Heart left ventricle (tissue), 16 donors: ENCODE data around the gene LHFPL3. TPM values are rescaled to one million over a fixed set of nuclear protein-coding genes. Genes with fewer than 3 reads are reported as not detected.

Experiments
- ATAC-seq, 4 donors: fragments of 200-7000 bp; cut with Tn5 transposase; one replicate each; pipeline ENCODE4 v1.9.1; 2020 to 2022; ENCODE audit warnings: moderate library complexity in 4 of 4, mild to moderate bottlenecking in 3 of 4, moderate number of reproducible peaks in 1 of 4
- DNase-seq, 5 donors: peaks; one replicate each; pipeline ENCODE4 v3.0.0-alpha.2; 2020
- H3K27ac ChIP-seq, 12 donors: fragments of 200-600 bp; sonication (generic) in 4 of 12; one replicate each; pipeline versions ENCODE4 v1.5.0 to v1.8.0; 2016 to 2022; ENCODE audit warnings: mild to moderate bottlenecking in 2 of 12
- H3K27me3 ChIP-seq, 9 donors: fragments of 200-600 bp; sonication (generic) in 2 of 9; one replicate each; pipeline versions ENCODE4 v1.5.1 to v1.8.0; 2016 to 2022; ENCODE audit warnings: mild to moderate bottlenecking in 3 of 9
- H3K36me3 ChIP-seq, 9 donors: fragments of 200-600 bp; sonication (generic) in 2 of 9; one replicate each; pipeline versions ENCODE4 v1.5.0 to v1.8.0; 2018 to 2022; ENCODE audit warnings: mild to moderate bottlenecking in 2 of 9
- H3K4me1 ChIP-seq, 12 donors: fragments of 200-600 bp; sonication (generic) in 4 of 12; one replicate each; pipeline versions ENCODE4 v1.5.0 to v1.8.0; 2016 to 2022; ENCODE audit warnings: mild to moderate bottlenecking in 3 of 12
- H3K4me3 ChIP-seq, 12 donors: fragments of 200-600 bp; sonication (generic) in 4 of 12; one replicate each; pipeline versions ENCODE4 v1.5.0 to v1.8.0; 2017 to 2022; ENCODE audit warnings: mild to moderate bottlenecking in 9 of 12, moderate library complexity in 4 of 12
- H3K9me3 ChIP-seq, 12 donors: fragments of 200-600 bp; sonication (generic) in 4 of 12; one replicate each; pipeline versions ENCODE4 v1.5.0 to v1.8.0; 2016 to 2022; ENCODE audit warnings: mild to moderate bottlenecking in 1 of 12
- POLR2A ChIP-seq, 2 donors: fragments of 450-650 bp; IDR thresholded peaks; one replicate each; pipeline ENCODE4 v1.6.1; 2017; ENCODE audit warnings: antibody characterized with exemption in 2 of 2, mild to moderate bottlenecking in 2 of 2, moderate library complexity in 2 of 2
- WGBS, 4 donors: extraction: QIAGEN DNeasy Blood & Tissue Kit in 2 of 4; methylation state at CpG; one replicate each; pipeline versions ENCODE4 v1.1.5 to v1.1.7; 2013 to 2018; 5-methylcytosine and 5-hydroxymethylcytosine counted together
- intact Hi-C, 10 donors: fragments of 100-400 bp; cut with DNase I; formaldehyde crosslinking; loops; one replicate each; pipeline versions ENCODE4 v1.11.1 to v1.14.2; 2022
- polyA plus RNA-seq, 2 donors: library from polyadenylated mRNA; stranded (reverse); fragments of 200-250 nt; gene quantifications; one replicate each; pipeline ENCODE4 v1.2.3, GENCODE V29; 2013
- total RNA-seq, 9 donors: library from RNA; depleted of rRNA in 2 of 9; stranded (reverse); fragments of >200 nt in 2 of 9; fragmentation: NEBNext Ultra II Directional in 3 of 9; extraction: Animal tissue kit (Norgen Biotek cat#: 25700) in 3 of 9; gene quantifications; one replicate each; pipeline versions ENCODE4 v1.1.0 to v1.2.4, GENCODE V29; 2016 to 2023
- TF ChIP-seq, protein P1 (sequence below), 12 donors: fragments of 200-600 bp; sonication (generic) in 4 of 12; IDR thresholded peaks; one replicate each; pipeline versions ENCODE4 v1.5.0 to v1.8.0; 2018 to 2022; ENCODE audit warnings: antibody characterized with exemption in 12 of 12, mild to moderate bottlenecking in 5 of 12
- donor health status: ischemic (EF 13 %, LVEDD 7.1; RV severe dilation, severe dysfunction).
- donor health status: healthy with polysubstance abuse.
- donor health status: DM: no; HTN: yes; CAD: no.
- donor health status: DM: no; HTN: no; CAD: no.
- donor health status: ischemic (EF 25% LVEDD 6.9; RV normal size, moderate dysfunction).
- donor health status: ischemic (EF 25% LVEDD 5.7; RV mildly dilated, moderate dysfunction).
- donor health status: healthy.
- donor health status: DM: yes; HTN: yes; CAD: no.
- donor health status: ischemic (EF 35%, LVEDD 5.7; RV mildly dilated, moderate dysfunction).
- donor health status: nonischemic (EF 11% LVEDD 7.7; RV severe dilation, severe dysfunction).
- donor health status: DM: yes; HTN: yes; CAD: no.
- donor health status: PGD.
- donor health status: ischemic (EF 29% LVEDD 5.4; RV normal size, mild dysfunction).
- donor health status: nonischemic (EF 23%, LVEDD 6.1; RV moderate dilation, normal function).

LHFPL3 gene
- total and polyA plus RNA-seq, 11 donors, result not detected

- peak; percentile 17 to 44 (median 32) for ATAC-seq
- intact Hi-C loops, result no loop called here
- TF ChIP-seq, protein P1, sequence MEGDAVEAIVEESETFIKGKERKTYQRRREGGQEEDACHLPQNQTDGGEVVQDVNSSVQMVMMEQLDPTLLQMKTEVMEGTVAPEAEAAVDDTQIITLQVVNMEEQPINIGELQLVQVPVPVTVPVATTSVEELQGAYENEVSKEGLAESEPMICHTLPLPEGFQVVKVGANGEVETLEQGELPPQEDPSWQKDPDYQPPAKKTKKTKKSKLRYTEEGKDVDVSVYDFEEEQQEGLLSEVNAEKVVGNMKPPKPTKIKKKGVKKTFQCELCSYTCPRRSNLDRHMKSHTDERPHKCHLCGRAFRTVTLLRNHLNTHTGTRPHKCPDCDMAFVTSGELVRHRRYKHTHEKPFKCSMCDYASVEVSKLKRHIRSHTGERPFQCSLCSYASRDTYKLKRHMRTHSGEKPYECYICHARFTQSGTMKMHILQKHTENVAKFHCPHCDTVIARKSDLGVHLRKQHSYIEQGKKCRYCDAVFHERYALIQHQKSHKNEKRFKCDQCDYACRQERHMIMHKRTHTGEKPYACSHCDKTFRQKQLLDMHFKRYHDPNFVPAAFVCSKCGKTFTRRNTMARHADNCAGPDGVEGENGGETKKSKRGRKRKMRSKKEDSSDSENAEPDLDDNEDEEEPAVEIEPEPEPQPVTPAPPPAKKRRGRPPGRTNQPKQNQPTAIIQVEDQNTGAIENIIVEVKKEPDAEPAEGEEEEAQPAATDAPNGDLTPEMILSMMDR (IDR thresholded peaks at IDR 0.05), result no peak
- no peak for TF ChIP-seq POLR2A (IDR thresholded peaks at IDR 0.05)
- no peaks in the 10 kb centered on the region for H3K36me3 ChIP-seq
- no peak for DNase-seq
- WGBS, 4 donors, result 58 to 73% (median 63%) methylated on average over 2 of the region's 2 CpGs
- peaks cover 0 to 29% (median 10%) of the 10 kb centered on the region in 12 donors for H3K4me1 ChIP-seq
- peak overlapping the region in 10 of 12 donors; percentile 7 to 77 (median 46) for H3K27ac ChIP-seq
- H3K27me3 ChIP-seq, result no peaks in the 10 kb centered on the region
- no peak overlapping the region for H3K4me3 ChIP-seq
- no peaks in the 10 kb centered on the region for H3K9me3 ChIP-seq
These were observed 622.4 kb downstream of the LHFPL3 start for GRCh38 chr7:104950754-104951153.

DNA sequence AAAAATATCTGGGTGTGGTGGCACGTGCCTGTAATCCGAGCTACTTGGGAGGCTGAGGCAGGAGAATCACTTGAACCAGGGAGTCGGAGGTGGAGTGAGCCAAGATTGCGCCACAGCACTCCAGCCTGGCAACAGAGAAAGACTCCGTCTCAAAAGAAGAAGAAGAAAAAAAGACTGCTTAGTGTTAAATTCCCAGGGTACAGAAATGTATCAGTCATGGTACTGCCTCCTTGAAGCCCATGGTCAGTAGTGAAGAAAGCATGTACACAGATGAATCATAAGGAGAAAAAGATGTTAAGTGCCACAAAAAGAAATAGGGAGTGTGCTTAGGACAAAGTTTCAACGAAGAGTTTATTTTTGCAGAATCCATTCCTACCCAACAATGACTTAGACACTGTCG lies 623.1 kb downstream of the LHFPL3 start:
- Histone ChIP-seq H3K36me3 (no peaks in the 10 kb centered on the region), H3K9me3 (no peaks in the 10 kb centered on the region), H3K27me3 (no peaks in the 10 kb centered on the region), H3K4me1 (peaks cover 0 to 21% (median 2%) of the 10 kb centered on the region in 12 donors), H3K27ac (peak overlapping the region in 9 of 12 donors; percentile 15 to 77 (median 54)), H3K4me3 (no peak overlapping the region)
- 74 to 92% (median 82%) methylated on average over 7 of the region's 7 CpGs for WGBS, 4 donors
- TF ChIP-seq, protein P1 (IDR thresholded peaks at IDR 0.05), result no peak
- no peak for TF ChIP-seq POLR2A (IDR thresholded peaks at IDR 0.05)
- intact Hi-C loops, result no loop called here
- peak in 2 of 4 donors; percentile 49 to 57 for ATAC-seq
- no peak for DNase-seq

DNA sequence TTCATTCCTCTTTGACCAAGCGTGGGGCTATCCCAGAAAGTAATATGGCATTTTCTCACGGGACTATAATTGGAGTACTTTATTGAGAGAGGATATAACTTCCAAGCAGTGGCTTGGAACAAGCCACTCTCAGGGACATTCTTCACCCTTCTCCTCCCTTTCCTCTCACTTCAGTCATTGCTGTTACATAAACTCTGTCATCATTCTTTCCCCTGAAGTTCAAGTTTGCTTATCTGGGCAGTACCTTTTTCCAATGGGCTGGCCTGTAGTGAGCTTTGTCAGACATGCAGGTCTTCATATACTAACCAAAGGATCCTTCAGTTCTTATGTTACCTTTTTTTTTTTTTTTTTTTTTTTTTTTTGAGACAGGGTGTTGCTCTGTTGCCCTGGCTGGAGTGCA lies 626.9 kb downstream of the LHFPL3 start:
- H3K4me1 ChIP-seq, result peaks cover 0 to 26% (median 0%) of the 10 kb centered on the region in 12 donors
- H3K27me3 ChIP-seq, result no peaks in the 10 kb centered on the region
- TF ChIP-seq, protein P1 (IDR thresholded peaks at IDR 0.05), result no peak
- no peak for TF ChIP-seq POLR2A (IDR thresholded peaks at IDR 0.05)
- no peaks in the 10 kb centered on the region for H3K36me3 ChIP-seq
- ATAC-seq (peak in 2 of 4 donors; percentile 39 to 52), DNase-seq (no peak)
- peak overlapping the region in 1 of 12 donors; percentile 2 for H3K27ac ChIP-seq
- 84 to 94% (median 87%) methylated on average over 2 of the region's 2 CpGs for WGBS, 4 donors
- intact Hi-C loops, result no loop called here
- H3K4me3 ChIP-seq, result no peak overlapping the region
- no peaks in the 10 kb centered on the region for H3K9me3 ChIP-seq

Other genes starting within 250 kb of the LHFPL3 start
- gene ORC5, start 120.6 kb upstream of the LHFPL3 start, total RNA-seq, result 10 to 100 TPM in 1 of 9 donors, 1 to 10 TPM in 8; 5.0 to 11.2 (median 7.0) TPM
- gene ORC5, start 120.6 kb upstream of the LHFPL3 start, polyA plus RNA-seq, result 10 to 100 TPM in 1 of 2 donors, 1 to 10 TPM in 1; 2.4 to 10.1 TPM